Astrocyte of the hippocampus (primary cell): ENCODE results near the gene TUBGCP6.

ENCODE experiments used
- DNase-seq: peaks from one replicate; pipeline ENCODE4 v3.0.0; 2011; ENCODE audit warnings: low read depth, low spot score

The TUBGCP6 gene

DNA sequence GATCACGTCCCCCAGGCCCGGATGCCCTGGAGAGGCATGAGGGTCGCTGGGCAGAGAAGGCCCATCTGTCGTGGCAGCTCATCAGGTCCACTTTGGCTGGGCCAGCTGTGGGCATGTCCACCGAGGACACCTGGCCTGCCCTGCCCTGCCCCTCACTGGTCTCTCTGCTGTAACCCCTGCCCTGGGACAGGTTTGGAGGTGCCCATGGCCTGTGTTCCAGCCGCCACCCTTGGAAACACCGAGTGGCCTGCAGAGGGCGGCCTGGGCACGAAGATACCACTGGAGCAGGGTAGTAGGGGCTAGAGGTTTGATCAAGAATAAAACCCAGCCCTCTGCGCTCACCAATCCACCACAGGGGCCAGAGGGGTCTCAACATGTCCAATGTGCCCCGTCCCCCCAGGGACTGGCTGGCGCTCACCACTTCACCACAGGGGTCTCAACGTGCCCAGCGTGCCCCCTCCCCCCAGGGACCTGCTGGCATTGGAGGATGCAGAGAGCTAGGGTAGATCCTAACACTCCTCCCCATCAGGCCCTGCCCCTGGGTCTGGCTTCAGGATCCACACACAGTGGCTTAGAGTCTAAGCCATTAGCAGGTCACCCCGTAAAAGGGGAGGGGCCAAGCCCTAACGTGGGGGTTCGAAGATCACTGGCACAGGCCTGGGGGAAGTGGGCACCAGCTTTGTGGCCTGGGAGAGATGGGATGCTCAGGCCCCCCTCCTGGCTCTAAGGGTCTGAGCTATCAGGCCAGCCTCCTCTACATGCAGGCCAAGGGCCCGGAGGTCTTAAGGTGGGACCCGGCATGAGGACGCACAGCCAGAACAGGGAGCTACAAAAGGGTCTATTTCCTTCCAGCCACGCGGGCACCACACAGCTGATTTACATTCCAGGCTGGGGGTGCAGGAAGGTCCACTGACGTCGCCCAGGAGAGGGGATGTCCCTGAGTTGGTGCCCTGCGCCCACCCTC is 7.5 kb upstream of the TUBGCP6 start:
- DNase-seq = peak; percentile 84

DNA sequence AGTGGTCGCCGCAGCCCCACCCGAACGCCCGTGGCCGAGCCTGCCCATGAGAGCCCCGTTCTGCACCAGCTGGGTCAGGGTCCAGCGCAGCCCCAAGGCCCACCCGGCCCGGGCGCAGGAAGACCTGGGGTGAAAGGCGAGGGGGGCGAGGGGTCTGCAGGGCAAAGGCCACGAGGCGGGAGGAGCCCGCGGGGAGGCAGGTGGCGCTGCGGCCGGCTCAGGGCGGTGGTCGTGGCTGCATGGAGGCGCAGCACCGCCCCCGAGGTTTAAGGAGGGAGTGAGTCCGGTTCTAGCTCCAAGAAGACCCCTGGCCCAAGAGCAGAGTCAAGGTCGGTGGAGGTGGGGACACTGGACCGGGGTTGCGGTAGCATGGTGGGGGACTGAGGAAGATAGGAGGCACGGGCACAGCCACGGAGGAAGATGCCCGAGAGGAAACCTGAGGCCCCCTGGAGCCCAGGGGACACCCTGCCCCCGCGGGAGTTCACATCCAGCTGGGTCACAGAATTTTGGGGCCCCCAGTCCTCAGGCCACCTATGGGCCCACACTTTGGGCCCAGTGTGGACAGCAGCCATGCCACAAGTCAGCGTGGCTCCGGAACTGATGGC is 6.8 kb upstream of the TUBGCP6 start:
- peak; percentile 26 for DNase-seq

DNA sequence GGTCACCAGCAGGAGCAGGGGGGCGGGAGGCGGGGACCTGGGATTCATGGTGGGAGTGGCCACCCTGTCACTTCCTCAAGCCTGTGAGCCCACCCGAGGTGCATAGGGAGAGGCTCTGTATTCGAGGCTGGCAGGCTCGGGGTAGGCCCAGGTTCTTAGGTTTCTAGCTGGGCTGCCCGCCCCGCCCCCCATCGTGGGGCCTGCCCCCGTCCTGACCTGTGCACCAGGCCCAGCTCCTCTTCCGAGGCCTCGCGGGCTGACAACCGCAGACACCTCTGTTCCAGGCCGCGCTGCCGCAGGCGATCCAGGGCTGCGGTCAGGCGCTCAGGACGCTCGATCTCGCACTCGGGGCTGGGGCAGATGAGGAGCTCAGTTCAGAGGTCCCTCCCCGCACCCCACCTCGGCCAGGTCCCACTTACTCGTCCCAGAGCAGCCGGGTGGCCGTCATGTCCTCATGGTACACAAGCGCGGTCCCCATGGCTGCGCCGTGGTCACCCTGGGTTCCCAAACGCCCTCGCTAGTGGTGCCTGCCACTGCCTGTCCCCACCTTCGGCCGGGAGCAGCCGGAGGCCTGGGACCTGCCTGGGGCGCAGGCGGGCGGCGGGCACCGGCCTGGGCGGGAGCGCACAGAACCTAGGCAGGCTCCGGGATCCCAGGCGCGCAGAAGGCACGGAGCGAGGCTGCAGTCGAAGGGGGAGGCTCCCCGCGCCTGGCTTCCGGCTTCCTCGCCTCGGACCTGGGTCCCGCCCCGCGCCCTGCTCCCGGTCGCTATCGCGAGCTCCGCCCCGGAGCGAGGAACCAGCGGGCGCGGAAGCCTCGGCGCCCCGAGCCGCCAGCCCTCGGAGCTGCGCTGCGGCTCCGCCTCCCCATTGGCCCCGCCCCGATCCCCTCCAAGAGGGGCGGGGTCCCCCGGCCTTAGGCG is 6.0 kb upstream of the TUBGCP6 start, which contains the start of gene HDAC10:
Gene HDAC10, minus strand, starts transcription at position 711 of the 922 bp plus-strand sequence. Its CDS starts 233 bp downstream, at position 478.
- peak; percentile 94 for DNase-seq

DNA sequence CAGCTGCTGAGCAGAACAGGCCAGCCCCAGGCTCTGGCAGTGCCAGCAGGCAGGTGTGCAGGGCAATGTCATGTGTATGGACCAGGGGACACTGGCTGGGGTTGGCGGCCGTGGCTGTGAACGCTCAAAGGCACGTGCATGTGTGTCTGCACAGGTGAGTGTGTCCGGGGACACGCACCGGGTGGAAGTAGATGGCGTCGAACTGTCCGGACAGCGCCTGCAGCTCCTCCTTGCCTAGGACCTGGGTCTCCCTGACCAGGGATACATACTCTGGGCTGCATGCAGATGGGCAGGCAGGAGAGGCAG is 5.4 kb upstream of the TUBGCP6 start:
- DNase-seq = no peak

DNA sequence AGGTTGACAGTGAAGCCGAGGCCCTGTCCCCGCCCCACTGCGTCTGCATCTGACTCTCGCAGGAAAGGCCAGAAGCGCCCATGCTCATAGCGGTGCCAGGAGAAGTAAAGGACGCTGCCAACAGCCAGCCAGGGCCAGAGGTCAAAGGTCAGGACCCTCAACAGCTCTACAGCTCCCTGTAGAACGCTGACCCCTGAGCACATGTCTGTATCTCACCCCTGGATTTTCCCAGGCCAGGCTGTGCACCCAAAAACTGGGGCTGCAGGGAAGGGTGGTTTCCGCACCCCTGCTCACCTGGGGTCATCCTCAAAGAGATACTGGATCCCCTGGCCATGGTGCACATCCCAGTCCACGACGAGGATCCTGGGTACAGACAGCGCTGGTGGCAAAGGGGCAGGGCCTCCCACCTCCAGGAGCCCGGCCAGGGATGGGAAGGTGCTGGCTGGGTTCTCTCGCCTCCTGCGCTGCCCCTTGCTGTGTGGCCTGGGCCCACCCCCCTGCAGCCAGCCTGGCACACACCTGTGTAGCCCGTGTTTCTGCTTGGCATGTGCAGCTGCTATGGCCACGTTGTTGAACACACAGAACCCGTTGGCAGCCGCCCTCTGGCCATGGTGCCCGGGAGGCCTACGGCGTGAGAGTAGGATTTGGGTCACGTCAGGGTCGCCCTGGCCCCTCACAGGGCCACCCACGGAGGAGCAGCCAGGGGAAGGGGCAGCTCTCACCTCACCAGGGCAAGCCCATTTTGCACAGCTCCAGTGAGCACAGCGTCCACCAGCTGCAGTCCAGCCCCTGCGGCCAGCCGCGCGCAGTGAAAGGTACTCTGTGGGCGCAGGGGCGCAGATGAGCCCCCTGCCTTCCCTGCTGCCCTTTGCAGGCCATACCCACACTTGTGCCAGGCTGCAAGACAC is 4.8 kb upstream of the TUBGCP6 start:
- no peak for DNase-seq

DNA sequence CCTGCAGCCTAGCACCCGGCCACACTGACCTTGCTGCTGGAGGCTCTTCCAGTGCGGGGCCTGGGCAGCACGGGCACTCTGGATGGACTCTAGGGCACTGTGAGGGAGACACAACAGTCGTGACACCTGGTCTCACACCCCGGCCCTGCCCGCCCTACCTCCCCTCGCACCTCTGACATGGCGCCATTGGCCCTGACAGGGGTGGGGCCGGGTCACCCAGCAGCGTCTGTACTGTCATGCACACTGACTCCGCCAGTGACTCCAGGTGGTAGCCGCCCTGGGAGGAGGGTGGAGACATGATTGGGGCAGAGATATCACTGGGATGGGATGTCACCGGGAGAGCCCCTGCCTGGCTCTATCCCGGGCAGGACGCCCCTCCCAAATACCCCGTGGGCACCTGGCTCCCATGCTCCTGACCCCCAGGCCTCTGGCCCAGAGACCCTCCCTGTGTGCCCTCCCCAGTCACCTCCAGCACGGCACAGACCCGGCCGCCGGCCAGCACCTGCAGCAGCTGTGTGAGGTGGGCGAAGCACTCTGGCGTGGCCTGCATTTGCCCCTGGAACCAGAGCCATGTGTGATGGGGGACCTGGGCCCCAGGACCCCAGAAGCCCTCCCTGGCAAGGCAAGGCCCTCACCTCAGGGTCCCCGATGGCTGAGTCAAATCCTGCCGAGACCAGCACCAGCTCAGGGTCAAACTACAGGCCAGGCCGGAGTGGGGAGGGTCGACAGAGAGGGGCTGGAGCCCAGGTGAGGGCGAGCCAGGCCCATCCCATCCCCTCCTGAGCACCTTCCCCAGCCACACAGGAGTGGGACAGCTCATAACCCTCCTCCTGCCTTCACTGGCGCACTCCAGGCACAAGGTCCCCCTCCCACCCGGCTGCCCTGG is 3.6 kb upstream of the TUBGCP6 start:
- DNase-seq = no peak

DNA sequence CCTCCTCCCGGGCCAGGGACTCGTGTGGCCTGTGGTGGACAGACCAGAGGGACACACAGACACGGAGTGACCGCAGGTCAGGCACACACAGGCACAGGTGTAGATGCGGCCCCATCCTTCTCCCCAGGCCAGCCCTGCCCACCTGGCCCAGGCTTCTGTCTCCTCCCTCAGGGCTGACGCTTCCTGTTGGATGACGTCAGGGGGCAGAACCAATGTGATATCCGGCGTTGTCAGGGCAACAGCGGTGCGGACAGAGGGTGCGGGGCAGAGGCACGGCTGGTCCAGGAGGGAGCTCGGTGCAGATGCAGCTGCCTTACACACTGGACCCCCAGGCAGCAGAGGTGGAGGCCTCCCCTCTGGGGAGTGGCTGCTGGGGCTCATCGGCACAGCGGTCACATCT is 2.9 kb upstream of the TUBGCP6 start:
- DNase-seq = peak; percentile 74

DNA sequence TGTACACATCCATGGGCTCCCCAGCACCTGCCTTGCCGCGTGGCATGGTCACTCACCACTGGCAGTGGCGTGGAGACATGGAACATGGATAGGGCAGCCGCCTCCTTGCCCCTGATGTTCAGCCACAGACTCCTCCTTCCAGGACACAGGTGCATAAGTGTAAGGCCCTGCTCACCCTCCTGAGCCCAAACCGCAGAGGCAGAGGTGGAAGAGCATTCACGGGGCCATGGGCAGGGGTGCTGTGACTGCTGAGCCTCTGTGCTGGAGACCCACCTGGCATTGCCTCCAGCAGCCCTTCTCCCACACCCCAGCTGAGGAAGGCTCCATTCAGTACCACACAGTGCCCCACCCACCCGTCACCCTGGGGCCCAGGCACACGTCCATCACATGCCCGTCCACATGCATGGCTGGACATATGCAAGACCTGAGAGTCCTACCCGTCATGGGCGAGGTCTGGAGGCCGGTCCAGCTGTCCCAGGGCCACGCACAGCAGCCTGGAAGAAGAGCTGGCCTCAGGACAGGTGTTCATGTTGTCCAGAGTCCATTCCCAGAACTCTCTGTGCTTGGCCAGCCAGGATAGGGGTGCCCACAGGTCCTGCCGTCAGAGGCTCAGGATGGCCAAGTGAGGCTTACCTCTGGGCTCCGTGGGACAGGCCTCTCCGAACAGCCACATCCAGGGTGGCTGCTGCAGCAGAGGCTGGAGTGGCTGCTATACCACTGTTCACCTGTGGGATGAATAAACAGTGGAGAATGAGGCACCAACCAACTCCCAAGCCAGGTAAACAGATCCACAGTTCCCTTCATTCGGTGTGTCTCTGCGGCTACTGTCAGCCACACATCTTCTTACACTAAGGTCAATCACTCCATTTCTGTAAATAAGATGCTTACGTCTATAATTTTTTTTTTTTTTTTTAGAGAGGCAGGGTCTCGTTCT is 1.7 kb upstream of the TUBGCP6 start:
- DNase-seq = no peak

DNA sequence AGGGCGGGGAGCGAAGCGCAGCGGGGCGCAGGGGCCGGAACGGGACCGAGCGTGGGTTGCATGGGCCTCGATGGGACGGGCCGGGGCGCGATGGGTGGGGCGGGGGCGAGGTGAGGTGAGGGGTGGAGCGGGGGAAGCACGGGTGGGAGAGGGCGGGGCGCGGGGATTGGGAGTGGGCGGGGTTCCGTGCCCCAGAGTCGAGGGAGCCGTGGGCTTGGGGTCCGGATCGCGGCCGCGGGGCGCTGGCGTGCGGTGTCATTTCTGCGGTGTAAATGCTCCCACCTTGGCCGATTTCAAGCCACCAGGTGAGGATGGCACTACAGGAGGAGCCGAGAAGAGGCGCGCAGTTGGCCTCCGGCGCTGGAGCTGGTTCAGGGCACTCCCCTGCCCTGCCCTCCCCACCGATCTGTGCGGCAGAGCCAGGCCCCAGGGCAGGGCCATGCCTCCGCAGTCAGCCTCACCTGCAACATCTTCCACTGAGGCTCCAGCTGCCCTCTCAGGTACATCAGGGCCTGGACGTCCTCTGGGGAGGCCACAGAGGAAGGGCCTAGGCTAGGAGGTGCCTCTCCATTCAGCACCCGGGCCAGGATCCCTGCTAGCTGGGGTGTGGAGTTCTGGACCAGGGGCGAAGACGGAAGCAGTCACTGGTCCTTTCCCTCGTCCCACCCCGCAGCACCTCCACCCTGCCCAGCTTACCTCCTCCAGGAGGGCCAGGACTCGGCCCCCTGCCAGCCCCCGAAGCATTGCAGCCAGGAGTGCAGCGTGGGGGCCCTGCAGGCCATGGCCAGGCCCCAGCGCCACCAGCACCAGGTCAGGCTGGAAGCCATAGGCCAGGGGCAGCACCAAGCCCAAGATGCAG is 620 bp upstream of the TUBGCP6 start:
- peak; percentile 16 for DNase-seq

DNA sequence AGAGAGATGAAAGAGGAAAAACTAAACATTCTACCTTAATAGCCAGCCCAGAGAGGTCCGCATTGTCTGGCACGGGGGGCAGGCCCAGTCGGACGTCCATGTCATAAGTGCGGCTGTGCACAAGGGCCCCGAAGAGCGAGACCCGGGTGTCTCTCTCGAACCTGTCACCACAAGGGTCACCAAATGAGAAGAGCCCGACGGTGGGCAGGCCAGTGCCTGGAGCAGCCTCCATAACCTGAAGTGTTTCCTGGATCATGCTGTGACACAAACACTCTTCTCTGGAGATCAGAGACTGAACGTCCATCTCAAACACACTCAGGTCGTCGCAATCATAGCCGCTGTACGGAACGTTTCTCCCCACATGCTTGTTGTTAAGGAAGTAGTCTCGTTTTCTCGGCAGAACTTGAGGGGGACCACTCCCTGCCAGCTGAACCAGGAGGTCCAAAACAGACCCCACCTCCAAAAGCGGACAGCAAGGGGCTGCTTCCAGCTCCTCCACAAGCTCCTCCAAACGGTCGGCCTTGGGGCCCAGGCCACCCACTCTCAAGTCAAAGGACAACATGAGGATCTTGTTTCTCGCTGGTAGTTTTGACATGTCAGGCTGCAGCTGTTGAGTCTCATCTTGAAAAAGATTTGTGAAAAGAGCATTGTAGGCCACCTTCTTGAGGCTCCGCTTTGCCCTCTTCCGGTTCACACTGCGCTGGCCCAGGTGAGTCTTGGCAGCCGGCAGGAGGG is 971 bp downstream of the TUBGCP6 start:
- DNase-seq = no peak

DNA sequence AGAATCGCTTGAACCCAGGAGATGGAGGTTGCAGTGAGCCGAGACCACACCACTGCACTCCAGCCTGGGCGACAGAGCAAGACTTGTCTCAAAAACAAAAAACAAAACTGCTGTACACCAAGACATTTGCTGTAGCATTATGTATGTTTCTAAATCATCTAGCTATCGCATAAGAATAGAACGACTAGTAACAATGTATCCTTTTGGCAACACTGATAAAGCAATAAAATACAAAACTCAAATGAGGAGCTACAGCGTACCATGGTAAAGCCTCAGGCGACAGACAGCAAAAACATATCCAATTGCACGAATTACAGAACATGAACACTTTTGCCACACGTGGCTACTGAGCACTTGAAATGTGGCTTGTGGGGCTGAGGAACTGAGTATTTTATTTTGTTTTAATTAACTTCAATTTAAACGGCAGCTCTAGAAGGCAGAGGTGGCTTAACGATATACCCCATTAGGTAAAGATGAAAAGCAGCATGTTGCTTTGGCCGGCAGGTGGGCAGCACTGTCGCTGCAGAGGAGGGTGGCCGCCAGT is 2.3 kb downstream of the TUBGCP6 start:
- no peak for DNase-seq

DNA sequence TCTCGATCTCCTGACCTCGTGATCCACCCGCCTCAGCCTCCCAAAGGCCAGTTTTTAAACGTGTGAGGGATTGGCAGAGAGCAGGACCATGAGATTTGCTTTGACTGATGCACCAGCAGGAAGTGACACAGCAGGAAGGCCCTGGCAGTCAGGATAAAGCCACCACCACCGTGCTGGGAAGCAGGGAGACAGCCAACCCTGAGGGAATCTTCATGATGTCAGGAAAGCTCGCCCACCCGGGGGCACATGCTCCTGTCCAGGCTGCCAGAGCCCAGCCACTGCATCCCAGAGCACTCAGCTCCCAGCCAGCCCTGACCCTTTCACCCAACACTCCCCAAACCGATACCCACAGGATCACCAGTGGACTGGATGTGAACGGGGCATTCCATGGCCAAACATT is 6.1 kb downstream of the TUBGCP6 start:
- DNase-seq = no peak

DNA sequence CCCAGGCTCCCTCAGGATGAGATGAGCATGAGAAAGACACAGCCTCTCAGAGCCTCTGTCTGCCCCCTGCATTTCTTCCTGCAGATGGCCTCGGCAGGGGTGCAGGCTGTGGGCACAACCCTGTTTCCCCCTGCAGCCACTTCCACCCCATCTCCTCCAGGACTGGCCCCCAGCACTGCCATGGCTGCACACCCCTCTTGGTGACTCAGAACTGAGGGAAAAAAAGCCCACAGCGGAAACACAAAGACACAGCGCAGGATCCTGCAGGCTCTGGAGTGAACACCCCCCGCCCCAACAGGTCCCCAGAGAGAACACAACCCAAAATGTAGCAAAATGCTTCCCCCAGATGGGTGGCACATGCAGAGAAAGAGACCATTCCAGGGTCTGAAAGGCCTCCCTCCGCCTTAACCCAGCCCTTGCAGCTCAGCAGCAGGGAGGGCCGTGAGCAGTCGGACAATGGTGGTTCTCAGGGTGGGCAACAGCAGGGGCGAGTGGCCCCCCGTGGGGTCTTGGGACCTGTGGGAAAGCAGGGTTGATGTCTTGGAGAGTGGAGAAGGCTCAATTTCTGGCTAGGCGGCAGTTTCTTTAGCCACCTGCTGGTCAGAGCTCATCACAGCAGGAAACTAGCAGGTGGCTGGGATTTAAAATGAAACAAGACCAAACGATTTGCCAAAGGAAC is 8.0 kb downstream of the TUBGCP6 start:
- peak; percentile 45 for DNase-seq

DNA sequence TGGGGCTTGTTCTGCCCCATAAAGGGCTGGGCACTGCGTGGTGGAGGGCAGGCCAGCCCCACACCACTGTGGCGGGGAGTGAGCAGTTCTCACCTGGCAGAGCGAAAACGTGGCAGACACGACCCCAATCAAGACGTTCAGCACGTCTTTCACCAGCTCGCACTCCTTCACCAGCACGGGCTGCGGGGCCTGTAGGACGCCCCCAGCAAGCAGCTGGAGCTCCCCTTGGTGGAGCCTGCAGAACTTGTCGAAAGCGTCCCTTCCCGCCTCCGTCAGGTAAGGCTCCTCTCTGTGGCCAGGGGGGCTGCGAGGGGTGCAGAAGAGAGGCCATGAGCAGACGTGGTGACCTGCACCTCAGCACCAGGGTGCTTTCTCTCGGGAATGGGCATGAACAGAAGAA is 11.6 kb downstream of the TUBGCP6 start:
- DNase-seq = no peak

DNA sequence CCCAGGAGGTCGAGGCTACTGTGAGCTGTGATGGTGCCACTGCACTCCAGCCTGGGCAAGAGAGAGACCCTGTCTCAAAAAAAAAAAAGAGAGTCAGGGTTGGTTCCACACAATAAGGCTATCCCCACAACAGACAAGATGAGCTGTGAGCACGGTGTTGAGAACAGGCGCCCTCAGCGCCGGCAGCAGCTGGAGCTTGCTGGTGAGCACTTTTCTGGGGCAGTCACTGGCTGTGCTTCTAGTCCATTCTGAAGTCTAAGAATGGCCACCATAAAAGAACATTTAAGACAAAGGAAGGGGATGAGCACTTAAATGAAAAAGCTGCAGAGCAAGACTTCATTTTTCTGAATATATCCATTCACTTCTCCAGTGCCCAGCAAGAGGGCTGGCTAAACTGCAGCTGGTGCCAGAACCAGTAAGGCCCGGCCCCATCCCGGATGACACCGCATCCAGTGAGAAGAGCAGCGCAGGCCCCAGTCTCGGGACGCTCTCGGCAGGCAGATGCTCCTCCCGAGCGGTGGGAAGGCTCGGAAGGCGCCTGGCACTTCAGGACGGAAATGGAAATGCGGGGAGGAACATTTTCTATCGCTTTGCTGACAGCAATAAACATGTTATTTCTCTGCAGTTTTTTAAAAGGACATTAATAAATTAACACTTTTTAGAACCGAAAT is 12.2 kb downstream of the TUBGCP6 start:
- DNase-seq = no peak

DNA sequence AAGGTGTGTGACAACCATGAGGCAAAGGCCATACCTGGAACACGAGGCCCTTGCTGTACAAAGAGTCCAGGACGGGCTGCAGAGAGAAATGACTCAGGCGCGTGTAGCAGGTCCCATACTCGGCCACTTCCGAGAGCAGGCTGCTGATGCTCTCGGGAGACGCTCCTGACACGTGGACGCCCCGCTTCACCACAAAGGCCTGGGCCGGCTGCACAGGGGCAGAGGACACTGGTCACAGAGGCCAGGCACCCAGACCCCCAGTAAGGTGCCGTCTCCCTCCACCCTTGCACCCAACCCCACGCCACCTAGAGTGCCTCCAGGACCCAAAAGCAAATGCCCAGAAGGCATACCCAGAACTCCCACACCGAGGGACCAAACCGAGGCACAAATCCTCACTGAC is 15.5 kb downstream of the TUBGCP6 start:
- no peak for DNase-seq
